Bronchial epithelial cell (primary cell): ENCODE results near the gene MAN1C1. TPM values are rescaled to one million over a fixed set of nuclear protein-coding genes. Genes with fewer than 3 reads are reported as not detected.

Source experiments
- DNase-seq: peaks from one replicate; pipeline ENCODE4 v3.0.0-alpha.2; 2010; ENCODE audit warnings: low read depth
- FAIRE-seq: peaks from 2 replicates; lab custom pipeline; 2011; peaks lifted over from hg19 to GRCh38; lab: Jason Lieb, UNC
- H3K27me3 ChIP-seq: 2 replicates; pipeline ENCODE4 v1.5.1; 2011; ENCODE audit warnings: low read length; ENCODE audit not compliant: control insufficient read depth, insufficient read depth
- H3K36me3 ChIP-seq: 2 replicates; pipeline ENCODE4 v1.5.1; 2011; ENCODE audit warnings: low read length; ENCODE audit not compliant: control insufficient read depth, insufficient read depth
- H3K4me3 ChIP-seq: 2 replicates; pipeline ENCODE4 v1.5.1; 2011; ENCODE audit warnings: mild to moderate bottlenecking, low read depth, low read length, control low read depth
- total RNA-seq: library from RNA; depleted of rRNA; stranded (reverse); fragments of >200 nt; gene quantifications from 2 replicates; pipeline ENCODE4 v1.2.1, GENCODE V29; 2014
- TF ChIP-seq, protein P1 (sequence below): IDR thresholded peaks from 2 replicates; pipeline ENCODE4 v1.5.1; 2011; ENCODE audit warnings: mild to moderate bottlenecking, moderate library complexity, low read length, control low read depth, inconsistent platforms; ENCODE audit not compliant: insufficient read depth, severe bottlenecking

MAN1C1 gene
- total RNA-seq, 1 donor from 2014 or later: under 0.01 TPM

DNA sequence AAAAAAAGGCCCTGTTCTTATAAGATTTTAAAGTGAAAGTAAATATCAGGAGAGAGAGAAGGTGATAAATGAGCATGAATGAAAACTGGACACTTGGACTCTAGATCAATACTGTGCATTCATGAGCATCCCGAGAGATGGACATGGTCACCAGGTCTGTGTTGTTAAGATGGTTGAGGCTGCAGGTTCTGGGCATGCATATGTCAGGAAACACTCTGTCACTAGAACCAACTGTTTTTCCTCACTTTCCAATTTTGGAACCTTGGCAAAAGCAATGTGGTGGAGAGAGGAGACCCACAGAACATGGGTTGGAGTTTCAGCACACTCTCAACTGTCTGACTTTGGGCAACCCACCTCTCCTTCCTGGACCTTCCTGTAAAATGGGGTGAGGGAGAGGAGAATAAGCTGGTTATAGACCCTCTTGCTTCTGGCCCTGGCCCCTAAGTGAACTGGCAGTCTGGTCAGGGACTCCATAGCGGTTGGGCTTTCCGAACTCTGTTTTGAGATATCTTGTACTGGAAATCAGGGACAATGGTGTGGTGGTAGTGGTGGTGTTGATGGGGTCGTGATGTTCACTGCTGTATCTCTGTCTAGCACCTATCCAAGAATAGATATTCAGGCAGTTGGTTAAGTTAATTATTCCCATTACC lies 4.2 kb downstream of the MAN1C1 start:
- FAIRE-seq (peak; percentile 28), DNase-seq (no peak)
- no peaks in the 10 kb centered on the region for H3K36me3 ChIP-seq
- no peak overlapping the region for H3K4me3 ChIP-seq
- TF ChIP-seq, protein P1, sequence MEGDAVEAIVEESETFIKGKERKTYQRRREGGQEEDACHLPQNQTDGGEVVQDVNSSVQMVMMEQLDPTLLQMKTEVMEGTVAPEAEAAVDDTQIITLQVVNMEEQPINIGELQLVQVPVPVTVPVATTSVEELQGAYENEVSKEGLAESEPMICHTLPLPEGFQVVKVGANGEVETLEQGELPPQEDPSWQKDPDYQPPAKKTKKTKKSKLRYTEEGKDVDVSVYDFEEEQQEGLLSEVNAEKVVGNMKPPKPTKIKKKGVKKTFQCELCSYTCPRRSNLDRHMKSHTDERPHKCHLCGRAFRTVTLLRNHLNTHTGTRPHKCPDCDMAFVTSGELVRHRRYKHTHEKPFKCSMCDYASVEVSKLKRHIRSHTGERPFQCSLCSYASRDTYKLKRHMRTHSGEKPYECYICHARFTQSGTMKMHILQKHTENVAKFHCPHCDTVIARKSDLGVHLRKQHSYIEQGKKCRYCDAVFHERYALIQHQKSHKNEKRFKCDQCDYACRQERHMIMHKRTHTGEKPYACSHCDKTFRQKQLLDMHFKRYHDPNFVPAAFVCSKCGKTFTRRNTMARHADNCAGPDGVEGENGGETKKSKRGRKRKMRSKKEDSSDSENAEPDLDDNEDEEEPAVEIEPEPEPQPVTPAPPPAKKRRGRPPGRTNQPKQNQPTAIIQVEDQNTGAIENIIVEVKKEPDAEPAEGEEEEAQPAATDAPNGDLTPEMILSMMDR: no peak
- H3K27me3 ChIP-seq: peaks cover 14% of the 10 kb centered on the region

DNA sequence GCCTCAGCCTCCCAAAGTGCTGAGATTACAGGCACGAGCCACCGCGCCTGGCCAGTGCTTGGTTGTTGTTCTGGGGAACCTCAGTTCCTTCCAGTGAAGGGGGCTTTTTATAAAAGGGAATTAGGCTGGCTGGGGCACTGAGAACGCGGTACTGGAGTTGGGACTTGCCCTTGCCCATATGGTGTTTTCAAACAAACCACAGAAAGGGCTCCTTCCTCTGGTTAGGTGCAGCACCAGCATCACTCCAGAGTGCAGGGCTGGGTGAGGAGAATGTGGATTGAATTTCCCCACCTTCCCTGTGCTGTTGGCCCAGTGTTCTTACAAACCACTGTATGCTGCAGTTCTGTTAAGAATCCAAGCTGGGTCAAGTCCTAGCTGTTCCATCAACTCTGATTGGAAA lies 5.3 kb downstream of the MAN1C1 start:
- H3K4me3 ChIP-seq: no peak overlapping the region
- H3K27me3 ChIP-seq: peaks cover 14% of the 10 kb centered on the region
- TF ChIP-seq, protein P1: no peak
- DNase-seq (no peak), FAIRE-seq (no peak)
- H3K36me3 ChIP-seq: no peaks in the 10 kb centered on the region

DNA sequence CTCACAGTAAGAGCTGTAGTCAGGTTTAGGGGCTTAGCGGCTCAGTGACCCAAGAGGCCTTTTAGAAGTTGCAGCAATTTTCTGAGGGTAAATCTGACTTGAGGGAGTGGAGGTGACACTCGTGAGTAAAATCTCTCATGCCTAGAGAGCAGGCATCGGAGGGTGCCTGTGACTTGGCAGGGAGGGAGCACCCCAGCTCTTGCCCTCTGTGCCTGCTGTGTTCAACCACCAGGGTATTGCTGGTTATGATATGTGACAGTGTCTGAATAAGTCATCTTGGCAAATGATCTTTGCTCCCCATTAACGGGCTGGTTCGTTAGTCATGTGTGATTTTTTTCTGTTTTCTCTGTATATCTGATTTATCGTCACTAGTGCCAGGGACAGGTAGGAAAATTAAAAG lies 5.9 kb downstream of the MAN1C1 start:
- no peak for FAIRE-seq

DNA sequence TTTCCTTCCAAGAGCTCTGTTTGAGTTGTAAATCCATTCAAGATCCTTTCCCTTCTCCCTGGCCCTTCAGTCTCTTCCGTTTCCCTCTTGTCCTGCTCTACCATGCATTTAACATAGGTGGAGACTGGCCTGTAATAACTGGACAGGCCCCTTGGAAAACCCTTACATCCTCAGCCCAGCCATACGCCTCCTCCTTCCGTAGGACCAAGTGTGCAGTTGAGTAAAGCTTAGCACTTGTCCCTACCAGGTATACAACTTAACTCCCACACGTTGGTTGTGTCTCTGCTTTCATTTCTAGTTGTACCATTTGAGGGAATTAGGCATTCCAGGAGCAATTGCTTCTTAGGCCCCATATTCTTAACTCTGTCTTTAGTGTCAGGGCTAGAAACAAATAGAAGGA lies 6.4 kb downstream of the MAN1C1 start:
- TF ChIP-seq, protein P1: no peak
- FAIRE-seq (no peak), DNase-seq (no peak)
- Histone ChIP-seq H3K27me3 (peaks cover 12% of the 10 kb centered on the region), H3K36me3 (no peaks in the 10 kb centered on the region), H3K4me3 (no peak overlapping the region)

More for the DNA sequence above, 5.9 kb downstream of the MAN1C1 start:
- Histone ChIP-seq H3K36me3 (no peaks in the 10 kb centered on the region), H3K4me3 (no peak overlapping the region), H3K27me3 (peaks cover 14% of the 10 kb centered on the region)
- no peak for DNase-seq
- TF ChIP-seq, protein P1: no peak

DNA sequence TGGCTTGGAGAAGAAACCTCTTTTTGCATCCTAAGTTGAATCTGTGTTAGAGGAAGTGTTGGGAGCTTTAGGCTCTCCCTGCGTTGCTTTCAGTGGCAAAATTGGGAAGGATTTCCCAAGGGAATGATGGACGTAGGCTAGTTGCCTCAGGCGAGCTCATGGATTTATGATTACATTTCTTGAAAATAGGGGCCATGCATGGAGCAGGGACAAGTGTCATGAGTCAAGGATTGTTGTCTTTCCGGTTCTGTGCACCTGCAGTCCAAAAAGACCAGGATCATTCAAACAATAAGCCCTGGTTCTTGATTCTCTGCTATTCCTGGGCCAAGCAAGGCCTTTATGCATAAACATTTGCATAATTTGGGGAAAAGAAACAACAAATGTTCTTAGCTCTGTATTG lies 7.1 kb downstream of the MAN1C1 start:
- no peak overlapping the region for H3K4me3 ChIP-seq
- peaks cover 5% of the 10 kb centered on the region for H3K27me3 ChIP-seq
- DNase-seq (no peak), FAIRE-seq (no peak)
- TF ChIP-seq, protein P1: no peak
- H3K36me3 ChIP-seq: no peaks in the 10 kb centered on the region

DNA sequence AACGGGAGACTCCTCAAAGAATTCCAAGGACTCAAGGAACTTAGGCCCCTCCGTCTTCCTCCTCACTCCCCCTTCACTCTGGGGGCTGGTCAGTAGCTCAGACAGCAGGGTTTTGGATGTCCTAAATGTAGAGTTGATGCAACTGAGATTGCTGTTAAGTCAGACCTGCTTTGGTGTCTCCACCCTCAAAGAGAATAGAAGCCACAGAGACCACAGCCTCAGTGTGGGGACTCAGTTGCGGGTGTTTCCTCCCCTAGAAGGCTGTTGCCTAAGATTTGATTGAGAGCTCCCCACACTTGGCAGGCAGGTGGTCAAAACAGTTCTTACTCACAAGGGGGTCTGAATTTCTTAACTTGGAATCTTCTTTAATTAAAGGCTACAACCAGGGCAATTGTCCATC lies 7.6 kb downstream of the MAN1C1 start:
- Histone ChIP-seq H3K27me3 (peaks cover 2% of the 10 kb centered on the region), H3K4me3 (no peak overlapping the region), H3K36me3 (no peaks in the 10 kb centered on the region)
- TF ChIP-seq, protein P1: no peak
- DNase-seq (no peak), FAIRE-seq (no peak)
